Measurements from ENCODE around the gene SMAD1.

GRCh38 chr4:145473203-145473602 lies 8.4 kb upstream of the SMAD1 start:
- no peak for TF ChIP-seq CTCF (IDR thresholded peaks at IDR 0.05; ENCODE audit: low read depth, low read length)
- no peak for TF ChIP-seq EZH2phosphoT487 (IDR thresholded peaks at IDR 0.05; ENCODE audit: low read depth)
